GM21528 (cell line): ENCODE measurements around the gene PRKAR1A.
"Not testable (repeated sequence)": the region's sequence is repeated elsewhere in the genome, so short reads cannot be mapped to it uniquely, and the experiment has no call there.

Experiments used
- ATAC-seq: cut with Tn5 transposase; IDR thresholded peaks from one replicate; pipeline ENCODE4 v1.9.1; 2021; ENCODE audit warnings: mild to moderate bottlenecking, moderate library complexity; ENCODE audit not compliant: unreplicated experiment, low FRiP score

PRKAR1A gene

GRCh38 chr17:68576137-68576536 is 63.9 kb downstream of the PRKAR1A start:
- no peak for ATAC-seq

DNA sequence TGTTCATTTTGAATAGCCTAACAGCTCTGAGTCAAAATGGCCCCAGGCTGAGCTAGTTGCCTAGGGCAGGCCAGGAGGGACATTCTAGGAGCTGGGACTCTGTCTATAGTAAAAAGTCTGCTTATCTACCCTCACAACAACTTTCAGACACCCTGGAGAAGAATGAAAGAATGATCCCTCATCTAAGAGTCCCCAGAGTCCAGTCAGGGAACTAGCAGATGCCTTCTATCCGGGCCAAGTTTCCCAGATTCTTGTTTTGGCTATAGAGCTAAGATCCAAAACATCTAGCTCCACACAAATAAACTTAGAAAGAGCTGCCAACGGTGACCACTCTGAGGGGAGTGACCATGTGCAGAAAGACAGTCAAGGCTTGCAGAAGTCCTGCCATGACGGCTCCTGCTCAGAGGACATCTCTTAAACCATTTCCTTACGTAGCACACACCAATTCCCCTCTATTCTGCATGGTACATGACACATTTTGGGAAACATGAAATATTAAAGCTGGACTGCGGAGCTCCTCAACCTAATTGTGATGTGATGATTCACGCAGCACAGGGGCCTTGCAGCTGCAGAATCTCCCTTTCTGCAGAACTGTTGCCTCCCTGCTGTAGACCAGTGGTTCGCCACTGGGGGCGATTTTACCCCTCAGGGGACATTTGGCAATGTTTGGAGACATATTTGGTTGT is 64.7 kb downstream of the PRKAR1A start:
- no peak for ATAC-seq

GRCh38 chr17:68577497-68577821 is 65.2 kb downstream of the PRKAR1A start:
- ATAC-seq = no peak

GRCh38 chr17:68578236-68578635 is 66.0 kb downstream of the PRKAR1A start:
- no peak for ATAC-seq

DNA sequence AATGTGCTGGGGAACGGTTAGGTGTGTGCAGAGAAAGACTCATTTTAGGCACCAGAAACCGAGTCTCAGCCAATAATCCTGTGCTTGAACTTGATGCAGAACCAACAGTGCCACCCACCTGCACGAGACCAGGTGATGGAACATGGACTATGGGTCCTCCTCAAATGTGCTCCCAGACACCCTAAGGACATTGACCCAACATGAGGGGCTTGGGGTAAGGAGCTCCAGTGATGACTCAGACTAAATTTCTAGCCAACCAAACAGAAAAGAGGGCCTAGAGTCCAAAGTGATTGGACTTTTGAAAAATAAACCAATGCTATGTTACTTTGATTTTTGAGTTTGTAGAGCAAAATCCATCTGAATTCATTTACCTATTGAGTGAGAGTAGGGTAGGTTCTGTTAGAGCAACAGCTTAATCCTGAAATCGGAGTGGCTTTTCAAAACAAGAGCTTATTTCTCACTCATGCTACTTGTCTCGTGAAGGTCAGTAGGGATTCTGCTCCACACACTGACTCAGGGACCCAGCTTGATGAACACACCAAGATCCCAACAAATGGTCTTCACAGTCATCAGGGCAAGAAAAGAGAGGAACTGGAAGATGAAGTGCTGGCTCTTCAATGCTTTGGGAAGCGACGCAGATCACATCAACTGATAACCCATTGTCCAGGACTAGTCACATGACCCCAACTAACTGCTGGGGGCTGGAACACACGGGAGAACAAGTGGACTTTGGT is 67.1 kb downstream of the PRKAR1A start:
- ATAC-seq = no peak

GRCh38 chr17:68580236-68580770 is 68.1 kb downstream of the PRKAR1A start:
- no peak for ATAC-seq

DNA sequence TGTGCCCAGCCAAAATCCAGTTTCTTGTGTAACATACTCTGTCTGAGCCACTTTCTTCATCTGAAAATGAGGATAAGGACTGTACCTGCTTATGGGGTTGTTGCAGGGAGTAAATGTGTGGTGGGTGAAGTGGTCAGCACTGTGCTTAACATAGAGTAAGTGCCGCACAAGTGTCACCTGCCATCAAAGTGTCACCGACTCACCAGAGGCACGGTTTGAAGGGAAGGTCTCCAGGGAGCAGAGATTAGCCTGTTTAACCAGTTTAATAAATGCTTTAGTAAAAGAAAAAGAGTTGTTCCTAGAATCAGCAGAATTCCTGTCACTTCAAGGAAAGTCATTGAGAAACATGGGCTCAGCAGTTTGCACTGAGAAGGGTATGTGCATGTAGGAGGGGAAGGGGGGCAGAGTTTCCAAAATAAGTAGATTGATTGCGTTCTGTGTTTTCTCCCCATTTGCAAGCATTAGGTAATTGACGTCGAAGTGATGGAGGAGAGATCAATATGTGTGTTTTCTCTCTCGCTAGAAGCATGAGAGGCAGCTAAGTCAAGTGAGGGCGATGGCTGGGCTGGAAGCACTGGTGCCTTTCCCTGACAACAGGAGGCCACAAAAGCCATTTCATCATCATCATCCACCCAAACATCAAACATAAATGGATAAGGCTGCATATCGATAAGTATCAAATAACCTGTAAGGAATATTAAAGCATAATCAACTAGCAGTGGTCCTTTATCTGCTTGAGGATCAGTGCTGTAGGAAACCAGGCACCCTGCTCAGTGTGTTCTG is 69.8 kb downstream of the PRKAR1A start:
- no peak for ATAC-seq

GRCh38 chr17:68582867-68583266 is 70.6 kb downstream of the PRKAR1A start:
- not testable (repeated sequence) for ATAC-seq

DNA sequence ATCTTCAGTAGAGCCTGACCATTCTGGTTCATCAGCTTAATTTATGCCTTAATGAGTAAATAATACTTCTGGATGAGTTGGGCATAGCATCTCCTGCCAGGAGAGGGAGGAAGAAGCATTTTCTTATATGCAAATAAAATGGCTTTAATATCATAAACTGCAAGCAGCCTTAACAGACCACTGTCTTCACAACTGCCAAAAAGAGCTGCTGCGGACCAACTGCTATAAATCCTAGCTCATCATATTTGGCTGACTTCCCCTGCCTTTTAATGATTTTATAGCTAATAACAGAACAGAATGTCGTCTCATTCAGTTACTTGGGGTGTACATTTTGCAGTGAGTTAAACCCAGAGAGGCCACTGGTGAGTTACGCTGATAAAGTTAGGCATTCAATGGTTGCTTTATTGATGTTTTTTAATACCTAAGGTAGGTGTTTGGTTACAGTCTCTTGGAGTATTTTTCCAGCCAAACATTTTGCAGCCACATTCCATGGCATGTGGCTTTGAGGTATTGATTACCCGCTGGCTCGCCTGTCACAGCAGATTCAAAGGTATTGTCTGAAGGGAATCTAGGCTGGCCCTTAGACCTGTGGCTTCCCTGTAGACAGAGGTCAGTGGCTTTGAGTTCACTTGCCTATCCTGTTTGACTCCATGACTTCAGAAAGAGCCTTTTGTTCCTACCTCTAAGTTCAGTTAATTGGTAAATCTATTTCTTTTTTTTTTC is 72.5 kb downstream of the PRKAR1A start:
- ATAC-seq = no peak

GRCh38 chr17:68585643-68586042 is 73.4 kb downstream of the PRKAR1A start:
- ATAC-seq = no peak

DNA sequence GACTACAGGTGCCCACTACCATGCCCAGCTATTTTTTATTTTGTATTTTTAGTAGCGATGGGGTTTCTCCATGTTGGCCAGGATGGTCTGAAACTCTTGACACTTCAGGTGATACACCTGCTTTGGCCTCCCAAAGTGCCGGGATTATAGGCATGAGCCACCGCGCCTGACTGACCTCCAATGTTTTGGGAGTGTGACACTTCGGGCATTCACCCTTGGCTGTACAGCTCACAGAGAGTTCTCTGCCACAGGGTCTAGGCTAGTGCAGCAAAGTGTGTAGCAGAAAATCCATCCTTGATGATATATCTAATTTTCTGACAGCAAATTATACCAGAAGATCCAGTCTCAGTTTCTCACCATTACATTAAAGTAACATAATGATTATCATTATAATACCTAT is 74.8 kb downstream of the PRKAR1A start:
- ATAC-seq = no peak

DNA sequence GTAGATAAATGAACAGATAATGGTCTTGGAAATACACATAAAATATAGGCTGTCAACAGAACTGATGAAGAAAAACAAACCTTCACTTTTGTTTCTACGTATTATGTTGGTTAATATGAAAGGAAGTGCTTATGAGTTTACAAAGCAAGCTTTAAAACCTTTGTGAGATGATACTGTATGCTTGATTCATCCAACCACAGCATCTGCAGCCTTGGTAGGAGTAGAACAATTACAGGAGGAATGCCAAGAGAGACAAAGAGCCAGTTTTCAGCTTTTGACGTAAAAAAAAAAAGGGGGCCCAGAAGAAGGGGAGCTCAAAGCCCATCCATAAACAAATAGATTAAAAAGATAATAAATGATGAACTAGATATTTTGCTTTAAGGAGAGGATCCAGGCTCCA is 75.6 kb downstream of the PRKAR1A start:
- no peak for ATAC-seq

- no peak for ATAC-seq
Measured at GRCh38 chr17:68588362-68588761, 76.1 kb downstream of the PRKAR1A start.

- ATAC-seq = no peak
Measured at GRCh38 chr17:68589086-68589485, 76.9 kb downstream of the PRKAR1A start.

DNA sequence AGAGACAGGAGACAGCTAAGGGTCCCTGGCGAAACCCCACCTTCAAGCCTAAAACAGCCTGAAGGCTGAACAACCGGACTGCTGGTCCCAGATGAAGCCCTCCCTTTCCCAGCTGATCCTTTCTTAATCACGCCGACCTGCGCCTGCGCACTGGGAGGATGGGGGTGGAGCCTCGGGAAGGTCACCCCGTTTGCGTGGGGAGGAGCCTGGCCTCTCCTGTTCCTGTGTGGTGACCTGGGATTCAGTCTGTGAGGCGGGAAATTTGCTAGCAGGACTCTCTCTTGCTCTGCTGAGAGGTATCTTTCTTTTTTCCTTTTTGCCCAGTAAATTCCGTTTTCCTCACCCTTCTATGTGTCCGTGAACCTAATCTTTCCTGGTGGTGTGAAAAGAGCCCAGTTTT is 79.4 kb downstream of the PRKAR1A start:
- no peak for ATAC-seq

GRCh38 chr17:68592009-68592408 is 79.8 kb downstream of the PRKAR1A start:
- ATAC-seq = no peak

GRCh38 chr17:68592682-68593641 is 80.7 kb downstream of the PRKAR1A start:
- ATAC-seq = no peak

- ATAC-seq = no peak
Measured at GRCh38 chr17:68594552-68594951, 82.3 kb downstream of the PRKAR1A start.

DNA sequence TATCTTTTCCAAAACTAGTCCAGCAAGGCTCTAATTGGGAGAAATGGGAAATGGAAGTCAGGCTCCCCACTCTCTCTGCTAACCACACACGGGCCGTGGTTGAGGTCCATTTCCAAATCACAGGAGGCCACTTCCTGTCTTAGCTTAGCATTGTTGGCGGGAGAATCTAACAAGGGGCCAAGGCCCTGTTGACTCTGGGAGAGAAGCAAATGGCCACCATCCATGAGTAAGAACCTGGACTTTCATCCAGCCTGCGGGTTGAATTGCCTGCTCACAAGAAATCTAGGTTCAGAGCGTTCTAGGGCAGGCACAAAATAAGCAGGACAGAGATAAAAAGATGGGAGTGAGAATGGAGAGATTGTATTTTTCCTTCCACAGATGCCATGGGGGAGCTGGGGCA is 83.3 kb downstream of the PRKAR1A start:
- ATAC-seq = no peak

- ATAC-seq = no peak
Measured at GRCh38 chr17:68595986-68596385, 83.8 kb downstream of the PRKAR1A start.
